Thoracic aorta (tissue), 2 donors: ENCODE measurements around the gene GEMIN2. TPM values are rescaled to one million over a fixed set of nuclear protein-coding genes. Genes with fewer than 3 reads are reported as not detected.

Source experiments
- ATAC-seq: fragments of 150-250 bp; one replicate; pipeline ENCODE4 v1.8.0; 2017; ENCODE audit warnings: low read depth; ENCODE audit not compliant: insufficient number of reproducible peaks, low FRiP score
- DNase-seq: peaks from one replicate; pipeline ENCODE4 v3.0.0-alpha.2; 2020; ENCODE audit warnings: low spot score
- H3K27ac ChIP-seq, 2 donors: fragments of 200-600 bp; sonication (generic); 1 replicate in 1 of 2; 2 replicates in 1 of 2; pipeline ENCODE4 v1.5.1; 2016; ENCODE audit warnings: mild to moderate bottlenecking in 2 of 2, moderate library complexity in 2 of 2
- H3K27me3 ChIP-seq: fragments of 200-600 bp; sonication (generic); replicated peaks from 2 replicates; pipeline ENCODE4 v1.6.0; 2016; ENCODE audit warnings: mild to moderate bottlenecking; ENCODE audit not compliant: insufficient read depth
- H3K36me3 ChIP-seq: fragments of 200-600 bp; sonication (generic); one replicate; pipeline ENCODE4 v1.5.1; 2016
- H3K4me1 ChIP-seq, 2 donors: fragments of 200-600 bp; sonication (generic); 1 replicate in 1 of 2; 2 replicates in 1 of 2; pipeline versions ENCODE4 v1.5.1 to v1.6.0; 2016; ENCODE audit warnings: low read depth in 2 of 2, mild to moderate bottlenecking in 1 of 2; ENCODE audit not compliant: control insufficient read depth in 1 of 2
- H3K4me3 ChIP-seq: fragments of 200-600 bp; sonication (generic); 2 replicates; pipeline ENCODE4 v1.5.1; 2016; ENCODE audit warnings: mild to moderate bottlenecking
- H3K9me3 ChIP-seq: fragments of 200-600 bp; sonication (generic); 2 replicates; pipeline ENCODE4 v1.5.1; 2016
- CTCF ChIP-seq: fragments of 200-600 bp; sonication (generic); IDR thresholded peaks from one replicate; pipeline ENCODE4 v1.5.1; 2019; ENCODE audit warnings: antibody characterized with exemption
- total RNA-seq, 2 donors: library from RNA; depleted of rRNA; stranded (reverse); fragments of >200 nt; gene quantifications; one replicate each; pipeline versions ENCODE4 v1.1.0 to v1.2.3, GENCODE V29; 2016

GEMIN2 gene
- total RNA-seq, 2 donors from 2014 or later, result 7.6 to 9.5 TPM

- no peak overlapping the region for H3K4me3 ChIP-seq
- no peaks in the 10 kb centered on the region for H3K9me3 ChIP-seq
- DNase-seq, result no peak
- no peak overlapping the region for H3K27ac ChIP-seq
- TF ChIP-seq CTCF, result no peak
- H3K27me3 ChIP-seq, result no peaks in the 10 kb centered on the region
- no peak for ATAC-seq
- H3K36me3 ChIP-seq, result peaks cover 31% of the 10 kb centered on the region
- H3K4me1 ChIP-seq, result peaks cover 0 to 5% of the 10 kb centered on the region in 2 donors
Observed at GRCh38 chr14:39083127-39083526, 31.0 kb upstream of the GEMIN2 start.

- no peak overlapping the region for H3K27ac ChIP-seq
- H3K4me3 ChIP-seq, result no peak overlapping the region
- TF ChIP-seq CTCF, result no peak
- ATAC-seq, result no peak
- H3K36me3 ChIP-seq, result peaks cover 29% of the 10 kb centered on the region
- no peaks in the 10 kb centered on the region for H3K9me3 ChIP-seq
- no peaks in the 10 kb centered on the region for H3K27me3 ChIP-seq
- H3K4me1 ChIP-seq, result peaks cover 0 to 5% of the 10 kb centered on the region in 2 donors
- no peak for DNase-seq
Observed at GRCh38 chr14:39085933-39086332, 28.2 kb upstream of the GEMIN2 start.

- ATAC-seq, result no peak
- H3K27me3 ChIP-seq, result no peaks in the 10 kb centered on the region
- no peak for DNase-seq
- H3K36me3 ChIP-seq, result peaks cover 29% of the 10 kb centered on the region
- peaks cover 0 to 5% of the 10 kb centered on the region in 2 donors for H3K4me1 ChIP-seq
- TF ChIP-seq CTCF, result no peak
- no peak overlapping the region for H3K27ac ChIP-seq
- no peaks in the 10 kb centered on the region for H3K9me3 ChIP-seq
- H3K4me3 ChIP-seq, result no peak overlapping the region
Observed at GRCh38 chr14:39087493-39087892, 26.6 kb upstream of the GEMIN2 start.

- Histone ChIP-seq H3K27me3 (no peaks in the 10 kb centered on the region), H3K4me1 (peaks cover 7 to 17% of the 10 kb centered on the region in 2 donors), H3K36me3 (peaks cover 31% of the 10 kb centered on the region), H3K9me3 (no peaks in the 10 kb centered on the region), H3K4me3 (no peak overlapping the region), H3K27ac (no peak overlapping the region)
- TF ChIP-seq CTCF, result no peak
- ATAC-seq (no peak), DNase-seq (no peak)
Observed at GRCh38 chr14:39090548-39091111, 23.5 kb upstream of the GEMIN2 start.

- Histone ChIP-seq H3K9me3 (no peaks in the 10 kb centered on the region), H3K27me3 (no peaks in the 10 kb centered on the region), H3K4me1 (peaks cover 7 to 17% of the 10 kb centered on the region in 2 donors), H3K36me3 (peaks cover 23% of the 10 kb centered on the region), H3K4me3 (no peak overlapping the region), H3K27ac (no peak overlapping the region)
- DNase-seq, result no peak
- no peak for TF ChIP-seq CTCF
- ATAC-seq, result no peak
Observed at GRCh38 chr14:39091716-39092115, 22.4 kb upstream of the GEMIN2 start.
